Measurements from ENCODE around the gene DNPH1.

DNA sequence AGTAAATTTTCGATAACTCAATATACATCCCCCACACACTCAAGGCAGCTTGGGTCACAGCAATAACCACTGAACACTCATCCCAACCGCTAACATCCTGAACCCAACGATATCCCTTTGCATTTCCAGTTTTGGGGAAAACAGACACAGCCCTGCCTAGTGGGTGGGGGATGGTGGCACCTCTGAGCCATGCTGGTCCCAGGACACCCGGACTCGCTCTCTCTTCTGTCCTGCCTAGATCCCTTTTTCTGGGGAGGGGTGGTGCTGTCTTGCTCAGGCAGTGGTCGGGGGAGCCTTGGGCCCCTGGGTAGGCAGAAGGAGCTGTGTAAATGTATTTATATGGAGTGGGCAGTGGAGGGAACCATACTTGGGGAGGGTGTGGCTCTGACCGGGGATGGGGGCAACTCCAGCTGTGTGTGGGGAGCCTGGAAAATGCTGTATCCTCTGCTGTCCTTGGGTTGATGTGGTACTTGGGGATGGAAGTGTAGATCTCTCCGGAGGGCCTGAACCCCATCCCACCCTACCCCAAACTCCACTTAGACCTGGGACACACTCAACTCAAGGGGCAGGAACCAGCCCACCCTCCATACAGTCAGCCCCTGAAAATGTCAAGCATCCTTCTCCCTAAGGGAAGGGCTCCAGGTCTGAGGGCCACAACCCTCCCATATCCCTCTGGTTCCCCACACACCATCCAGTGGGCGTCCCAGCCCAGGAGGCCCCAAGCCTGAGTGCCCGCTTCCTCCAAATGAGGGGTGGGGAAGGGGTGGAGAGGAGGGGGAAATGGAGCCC, 45.0 kb upstream of the DNPH1 start:
- TF ChIP-seq POLR2A (IDR thresholded peaks at IDR 0.05; ENCODE audit: low read depth, low read length) (no peak), POLR2AphosphoS5 (IDR thresholded peaks at IDR 0.05; ENCODE audit: insufficient read depth, low read depth, low read length) (no peak)
- TF ChIP-seq, protein P1, sequence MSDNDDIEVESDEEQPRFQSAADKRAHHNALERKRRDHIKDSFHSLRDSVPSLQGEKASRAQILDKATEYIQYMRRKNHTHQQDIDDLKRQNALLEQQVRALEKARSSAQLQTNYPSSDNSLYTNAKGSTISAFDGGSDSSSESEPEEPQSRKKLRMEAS (IDR thresholded peaks at IDR 0.05; ENCODE audit: insufficient read depth, insufficient read length), result no peak
- TF ChIP-seq, protein P2, sequence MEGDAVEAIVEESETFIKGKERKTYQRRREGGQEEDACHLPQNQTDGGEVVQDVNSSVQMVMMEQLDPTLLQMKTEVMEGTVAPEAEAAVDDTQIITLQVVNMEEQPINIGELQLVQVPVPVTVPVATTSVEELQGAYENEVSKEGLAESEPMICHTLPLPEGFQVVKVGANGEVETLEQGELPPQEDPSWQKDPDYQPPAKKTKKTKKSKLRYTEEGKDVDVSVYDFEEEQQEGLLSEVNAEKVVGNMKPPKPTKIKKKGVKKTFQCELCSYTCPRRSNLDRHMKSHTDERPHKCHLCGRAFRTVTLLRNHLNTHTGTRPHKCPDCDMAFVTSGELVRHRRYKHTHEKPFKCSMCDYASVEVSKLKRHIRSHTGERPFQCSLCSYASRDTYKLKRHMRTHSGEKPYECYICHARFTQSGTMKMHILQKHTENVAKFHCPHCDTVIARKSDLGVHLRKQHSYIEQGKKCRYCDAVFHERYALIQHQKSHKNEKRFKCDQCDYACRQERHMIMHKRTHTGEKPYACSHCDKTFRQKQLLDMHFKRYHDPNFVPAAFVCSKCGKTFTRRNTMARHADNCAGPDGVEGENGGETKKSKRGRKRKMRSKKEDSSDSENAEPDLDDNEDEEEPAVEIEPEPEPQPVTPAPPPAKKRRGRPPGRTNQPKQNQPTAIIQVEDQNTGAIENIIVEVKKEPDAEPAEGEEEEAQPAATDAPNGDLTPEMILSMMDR (IDR thresholded peaks at IDR 0.05; ENCODE audit: extremely low read depth in 1 of 2, insufficient read depth in 1 of 2, low read depth in 1 of 2, low read length in 2 of 2), result no peak
